IMR-90 (cell line): ENCODE results near the gene PGPEP1. TPM values are rescaled to one million over a fixed set of nuclear protein-coding genes. Genes with fewer than 3 reads are reported as not detected.

ENCODE experiments used
- ATAC-seq: fragments of 200-7000 bp; cut with Tn5 transposase; 2 replicates; pipeline ENCODE4 v1.9.1; 2020; ENCODE audit warnings: low read depth, mild to moderate bottlenecking, moderate library complexity
- BruUV-seq: library from RNA; stranded (reverse); fragments of 400-500 nt; replicated peaks from 2 replicates; lab custom pipeline; 2021; lab: Mats Ljungman, UMichigan
- CTCF ChIA-PET: fragments of 300-600 bp; formaldehyde crosslinking; extraction: SDS; loops from one replicate; lab custom pipeline; 2021; ENCODE audit warnings: antibody characterized with exemption; lab: Yijun Ruan, JAX
- POLR2A ChIA-PET: fragments of 300-600 bp; sonication (Branson Sonifier 250); formaldehyde crosslinking; loops from one replicate; lab custom pipeline; 2022; ENCODE audit warnings: antibody characterized with exemption; ENCODE audit not compliant: unreplicated experiment; lab: Charles Lee
- DNase-seq: peaks from one replicate; pipeline ENCODE4 v3.0.0; 2013
- H2AFZ ChIP-seq: replicated peaks from 2 replicates; pipeline ENCODE3; 2013; ENCODE audit warnings: low read length, mild to moderate bottlenecking; ENCODE audit not compliant: poor library complexity
- H2AK5ac ChIP-seq: 2 replicates; pipeline ENCODE4 v1.6.1; 2013; ENCODE audit warnings: low read depth, low read length, inconsistent platforms
- H2AK9ac ChIP-seq: replicated peaks from 2 replicates; pipeline ENCODE3; 2013; ENCODE audit warnings: mild to moderate bottlenecking, low read depth, low read length, moderate library complexity; ENCODE audit not compliant: poor library complexity
- H2BK120ac ChIP-seq: 2 replicates; pipeline ENCODE4 v1.6.1; 2013; ENCODE audit warnings: low read depth, low read length, inconsistent platforms
- H2BK15ac ChIP-seq: 3 replicates; pipeline ENCODE4 v1.6.1; 2013; ENCODE audit warnings: low read depth, low read length, inconsistent platforms
- H2BK20ac ChIP-seq: 2 replicates; pipeline ENCODE4 v1.6.1; 2013; ENCODE audit warnings: low read depth, mild to moderate bottlenecking, inconsistent platforms, low read length, moderate library complexity
- H2BK5ac ChIP-seq: 2 replicates; pipeline ENCODE4 v1.6.1; 2013; ENCODE audit warnings: mild to moderate bottlenecking, low read depth, low read length, inconsistent platforms; ENCODE audit not compliant: poor library complexity, severe bottlenecking
- H3K14ac ChIP-seq: replicated peaks from 2 replicates; pipeline ENCODE4 v1.6.1; 2013; ENCODE audit warnings: low read depth, low read length, inconsistent platforms
- H3K18ac ChIP-seq: 2 replicates; pipeline ENCODE4 v1.6.1; 2013; ENCODE audit warnings: low read depth, low read length, control low read depth
- H3K23ac ChIP-seq: 2 replicates; pipeline ENCODE4 v1.6.1; 2013; ENCODE audit warnings: low read depth, low read length, inconsistent platforms
- H3K27ac ChIP-seq: 2 replicates; pipeline ENCODE4 v1.5.1; 2013; ENCODE audit warnings: mild to moderate bottlenecking, control low read depth, low read length; ENCODE audit not compliant: insufficient read depth
- H3K27me3 ChIP-seq: 2 replicates; pipeline ENCODE4 v1.6.1; 2013; ENCODE audit warnings: low read length; ENCODE audit not compliant: control insufficient read depth, insufficient read depth
- H3K36me3 ChIP-seq: 2 replicates; pipeline ENCODE4 v1.6.1; 2013; ENCODE audit warnings: low read length, mixed read lengths; ENCODE audit not compliant: control insufficient read depth, insufficient read depth
- H3K4ac ChIP-seq: 2 replicates; pipeline ENCODE4 v1.6.1; 2013; ENCODE audit warnings: low read depth, low read length, inconsistent platforms
- H3K4me1 ChIP-seq: 2 replicates; pipeline ENCODE4 v1.6.1; 2013; ENCODE audit warnings: low read length, mixed read lengths; ENCODE audit not compliant: control insufficient read depth, insufficient read depth
- H3K4me2 ChIP-seq: 2 replicates; pipeline ENCODE4 v1.6.1; 2013; ENCODE audit warnings: low read depth, mild to moderate bottlenecking, control low read depth, low read length, moderate library complexity
- H3K4me3 ChIP-seq: 2 replicates; pipeline ENCODE4 v1.5.1; 2013; ENCODE audit warnings: low read depth, mild to moderate bottlenecking, control low read depth, low read length, moderate library complexity; ENCODE audit not compliant: insufficient read depth
- H3K56ac ChIP-seq: 2 replicates; pipeline ENCODE4 v1.6.1; 2013; ENCODE audit warnings: low read length, inconsistent platforms; ENCODE audit not compliant: insufficient read depth; ENCODE audit errors: extremely low read depth
- H3K79me1 ChIP-seq, 2 experiments: 2 replicates each; pipeline ENCODE4 v1.6.1; 2013; ENCODE audit warnings: low read length in 2 of 2, inconsistent platforms in 1 of 2, low read depth in 1 of 2
- H3K9ac ChIP-seq: 2 replicates; pipeline ENCODE4 v1.6.1; 2013; ENCODE audit warnings: low read depth, low read length, control low read depth
- H3K9me1 ChIP-seq: 2 replicates; pipeline ENCODE4 v1.6.1; 2013; ENCODE audit warnings: low read length, inconsistent platforms; ENCODE audit not compliant: insufficient read depth
- H3K9me3 ChIP-seq: 2 replicates; pipeline ENCODE4 v1.6.1; 2013; ENCODE audit warnings: low read length; ENCODE audit not compliant: control insufficient read depth, insufficient read depth
- H4K20me1 ChIP-seq: 2 replicates; pipeline ENCODE4 v1.6.1; 2013; ENCODE audit warnings: low read length, inconsistent platforms; ENCODE audit not compliant: insufficient read depth
- H4K5ac ChIP-seq: 2 replicates; pipeline ENCODE4 v1.6.1; 2013; ENCODE audit warnings: mild to moderate bottlenecking, low read depth, low read length, control low read depth
- H4K8ac ChIP-seq, 2 experiments: 2 replicates each; pipeline ENCODE4 v1.6.1; 2013; ENCODE audit warnings: low read depth in 2 of 2, low read length in 2 of 2, control low read depth in 1 of 2, inconsistent platforms in 1 of 2
- H4K91ac ChIP-seq: 2 replicates; pipeline ENCODE4 v1.6.1; 2013; ENCODE audit warnings: low read depth, low read length, inconsistent platforms; ENCODE audit not compliant: insufficient read depth
- BHLHE40 ChIP-seq: fragments of 150-350 bp; IDR thresholded peaks from 2 replicates; pipeline ENCODE4 v1.6.1; 2016; ENCODE audit warnings: mild to moderate bottlenecking, low read depth, low read length
- MAZ ChIP-seq: IDR thresholded peaks from 2 replicates; pipeline ENCODE4 v1.6.1; 2012; ENCODE audit warnings: low read depth, mild to moderate bottlenecking, low read length, improper control_type of control experiment, moderate library complexity, borderline replicate concordance
- MXI1 ChIP-seq: IDR thresholded peaks from 2 replicates; pipeline ENCODE4 v1.6.1; 2012; ENCODE audit warnings: low read depth, mild to moderate bottlenecking, low read length, moderate library complexity, borderline replicate concordance
- NFE2L2 ChIP-seq: fragments of 150-350 bp; IDR thresholded peaks from 2 replicates; pipeline ENCODE4 v1.6.1; 2016; ENCODE audit warnings: low read depth, mild to moderate bottlenecking, low read length
- POLR2A ChIP-seq: IDR thresholded peaks from 2 replicates; pipeline ENCODE4 v1.6.1; 2012; ENCODE audit warnings: mild to moderate bottlenecking, low read depth, low read length
- WGBS, 2 experiments: methylation state at CpG; one replicate each; pipeline versions ENCODE4 v1.1.5 to v1.1.7; 2013; ENCODE audit warnings: missing lambda C conversion rate in 2 of 2; ENCODE audit not compliant: insufficient read length in 1 of 2; ENCODE audit errors: extremely low coverage in 2 of 2; 5-methylcytosine and 5-hydroxymethylcytosine counted together
- dilution Hi-C: fragments of 300-500 bp; cut with HindIII; formaldehyde crosslinking; loops from one replicate; pipeline ENCODE4 v1.14.3; 2018; ENCODE audit warnings: low sequenced_read_pairs; ENCODE audit not compliant: unreplicated experiment
- in situ Hi-C: fragments of 300-500 bp; cut with MboI; formaldehyde crosslinking; loops from 3 replicates; pipeline ENCODE4 v1.14.3; 2019; ENCODE audit warnings: low sequenced_read_pairs, inconsistent platforms, mixed read lengths
- intact Hi-C: fragments of 100-400 bp; cut with micrococcal nuclease; formaldehyde crosslinking; loops from 2 replicates; pipeline ENCODE4 v1.10.0; 2022
- polyA plus RNA-seq, 3 experiments: library from polyadenylated mRNA; depleted of rRNA; stranded (reverse); fragments of >200 nt; gene quantifications; 2 replicates each; pipeline ENCODE4 v1.2.3, GENCODE V29; 2012; ENCODE audit warnings: low replicate concordance in 1 of 3
- total RNA-seq: library from RNA; depleted of rRNA; stranded (reverse); fragments of >200 nt; gene quantifications from 2 replicates; pipeline ENCODE4 v1.2.3, GENCODE V29; 2012
- TF ChIP-seq, protein P1 (sequence below): fragments of 150-350 bp; IDR thresholded peaks from 2 replicates; pipeline ENCODE4 v1.6.1; 2016; ENCODE audit warnings: low read depth, mild to moderate bottlenecking, low read length, moderate library complexity, borderline replicate concordance
- TF ChIP-seq, protein P2 (sequence below): fragments of 150-350 bp; IDR thresholded peaks from 2 replicates; pipeline ENCODE4 v1.6.1; 2017; ENCODE audit warnings: mild to moderate bottlenecking, antibody characterized with exemption, low read length, low read depth

The PGPEP1 gene
- total and polyA plus RNA-seq, 2 of the 4 experiments (the other 2 are of a cell fraction): 11.8 to 14.3 TPM

DNA sequence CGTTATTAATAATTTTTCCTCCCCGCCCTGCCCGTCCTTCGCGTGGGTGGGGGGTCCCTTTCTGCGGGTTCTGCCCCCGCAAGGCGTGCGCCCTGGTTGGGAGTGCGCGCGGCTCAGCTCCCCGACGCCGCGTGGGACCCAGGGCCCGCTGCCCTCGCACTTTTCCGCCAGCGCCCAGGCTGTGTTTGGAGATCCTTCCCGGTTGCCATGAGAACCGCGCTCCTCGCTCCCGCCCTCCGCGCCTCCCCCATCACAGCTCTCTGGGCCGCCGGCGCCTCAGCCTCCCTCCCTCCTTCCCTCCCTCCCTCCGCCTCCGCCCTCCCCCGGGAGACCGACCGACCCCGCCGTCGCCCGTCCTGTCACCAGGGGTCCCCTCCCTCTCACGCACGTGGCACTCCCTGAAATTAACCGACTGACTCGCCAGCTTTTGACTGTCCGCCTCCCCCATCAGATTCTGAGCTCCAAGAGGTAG is 76.4 kb downstream of the PGPEP1 start:
- dilution Hi-C loops: no loop called here
- peak overlapping the region; percentile 96 for H4K5ac ChIP-seq
- H3K4me3 ChIP-seq: peak overlapping the region; percentile 32
- ATAC-seq (peak; percentile 55), DNase-seq (peak; percentile 78)
- H3K9ac ChIP-seq: peak overlapping the region; percentile 72
- peaks cover 16% of the 10 kb centered on the region; the same call in 1 of the 2 replicates for H3K9me1 ChIP-seq
- H2AFZ ChIP-seq: peak overlapping the region; percentile 97
- H4K20me1 ChIP-seq: peaks cover 15% of the 10 kb centered on the region
- H3K27me3 ChIP-seq: no peaks in the 10 kb centered on the region
- ChIA-PET CTCF (interaction anchor here (1.5 kb wide), 1 partner anchor 137 kb away, joined by 5 read pairs; no protein-coding TSS in a partner anchor), POLR2A (interaction anchor here (1.1 kb wide), 1 partner anchor 135 kb away, joined by 4 read pairs; the partner anchor contains the start of gene JUND)
- H2AK9ac ChIP-seq: peak overlapping the region; percentile 99
- in situ Hi-C loops: loop anchor here (10.0 kb wide), 2 partner anchors 222 to 302 kb away; partner anchors contain the start of gene MPV17L2
- H3K18ac ChIP-seq: peak overlapping the region; percentile 82
- peaks cover 37% of the 10 kb centered on the region for H3K4me1 ChIP-seq
- H2BK5ac ChIP-seq: peak overlapping the region; percentile 84
- peak overlapping the region; percentile 80 for H3K27ac ChIP-seq
- H3K4me2 ChIP-seq: peak overlapping the region; percentile 87
- H3K9me3 ChIP-seq: no peaks in the 10 kb centered on the region
- intact Hi-C loops: loop anchor here (5.0 to 10.0 kb wide), 2 partner anchors 140 to 212 kb away; partner anchors contain the start of gene RAB3A
- peak overlapping the region; percentile 72 for H2BK20ac ChIP-seq
- peak overlapping the region; percentile 98 for H4K91ac ChIP-seq
- no TSS peak for BruUV-seq
- H2AK5ac ChIP-seq: peak overlapping the region; percentile 98
- H3K79me1 ChIP-seq: peaks cover 0 to 32% of the 10 kb centered on the region in 2 experiments; a peak in 3 of 4 replicates
- peak overlapping the region; percentile 84 for H3K14ac ChIP-seq
- peak overlapping the region; percentile 88 to 99 for H4K8ac ChIP-seq
- peak overlapping the region; percentile 89 for H2BK120ac ChIP-seq
- 0% methylated on average over 13 of the region's 44 CpGs; no CpG with 5 or more reads in 1 of the 2 experiments for WGBS, 2 experiments
- peak overlapping the region; percentile 91 for H2BK15ac ChIP-seq
- TF ChIP-seq, protein P1, sequence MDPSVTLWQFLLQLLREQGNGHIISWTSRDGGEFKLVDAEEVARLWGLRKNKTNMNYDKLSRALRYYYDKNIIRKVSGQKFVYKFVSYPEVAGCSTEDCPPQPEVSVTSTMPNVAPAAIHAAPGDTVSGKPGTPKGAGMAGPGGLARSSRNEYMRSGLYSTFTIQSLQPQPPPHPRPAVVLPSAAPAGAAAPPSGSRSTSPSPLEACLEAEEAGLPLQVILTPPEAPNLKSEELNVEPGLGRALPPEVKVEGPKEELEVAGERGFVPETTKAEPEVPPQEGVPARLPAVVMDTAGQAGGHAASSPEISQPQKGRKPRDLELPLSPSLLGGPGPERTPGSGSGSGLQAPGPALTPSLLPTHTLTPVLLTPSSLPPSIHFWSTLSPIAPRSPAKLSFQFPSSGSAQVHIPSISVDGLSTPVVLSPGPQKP: no peak
- TF ChIP-seq POLR2A (peak; percentile 33), NFE2L2 (no peak), MXI1 (0 out of 2 replicates have a peak, but pooled peaks have one; percentile 16), MAZ (peak; percentile 98), BHLHE40 (0 out of 2 replicates have a peak, but pooled peaks have one; percentile 1)
- TF ChIP-seq, protein P2, sequence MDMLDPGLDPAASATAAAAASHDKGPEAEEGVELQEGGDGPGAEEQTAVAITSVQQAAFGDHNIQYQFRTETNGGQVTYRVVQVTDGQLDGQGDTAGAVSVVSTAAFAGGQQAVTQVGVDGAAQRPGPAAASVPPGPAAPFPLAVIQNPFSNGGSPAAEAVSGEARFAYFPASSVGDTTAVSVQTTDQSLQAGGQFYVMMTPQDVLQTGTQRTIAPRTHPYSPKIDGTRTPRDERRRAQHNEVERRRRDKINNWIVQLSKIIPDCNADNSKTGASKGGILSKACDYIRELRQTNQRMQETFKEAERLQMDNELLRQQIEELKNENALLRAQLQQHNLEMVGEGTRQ: no peak
- peak overlapping the region; percentile 98 for H3K23ac ChIP-seq
- no peaks in the 10 kb centered on the region for H3K36me3 ChIP-seq
- H3K56ac ChIP-seq: peak overlapping the region; percentile 88
- H3K4ac ChIP-seq: peak overlapping the region; percentile 97
